GM12878 (cell line): Measurements from ENCODE around the gene SMOC1. TPM values are rescaled to one million over a fixed set of nuclear protein-coding genes. Genes with fewer than 3 reads are reported as not detected.

Experiments
- ATAC-seq: fragments of 200-7000 bp; cut with Tn5 transposase; 3 replicates; pipeline ENCODE4 v1.9.1; 2020; ENCODE audit warnings: mild to moderate bottlenecking, moderate library complexity
- BruUV-seq: library from RNA; stranded (reverse); fragments of 400-500 nt; replicated peaks from 2 replicates; lab custom pipeline; 2021; lab: Mats Ljungman, UMichigan
- CTCF ChIA-PET: fragments of 300-600 bp; sonication (Branson Sonifier 250); formaldehyde crosslinking; extraction: SDS; loops from one replicate; lab custom pipeline; 2021; ENCODE audit warnings: inconsistent platforms; lab: Yijun Ruan, JAX
- POLR2A ChIA-PET: fragments of 350-600 bp; formaldehyde crosslinking; extraction: SDS; loops from one replicate; lab custom pipeline; 2021; ENCODE audit warnings: inconsistent platforms; lab: Charles Lee
- RAD21 ChIA-PET: fragments of 300-600 bp; sonication (Branson Sonifier 250); formaldehyde crosslinking; loops from one replicate; lab custom pipeline; 2023; ENCODE audit warnings: antibody characterized with exemption; ENCODE audit not compliant: unreplicated experiment; lab: Charles Lee
- SMC1A ChIA-PET: fragments of 300-600 bp; sonication (Branson Sonifier 250); formaldehyde crosslinking; loops from one replicate; lab custom pipeline; 2023; ENCODE audit not compliant: unreplicated experiment, uncharacterized antibody; lab: Charles Lee
- DNase-seq: peaks from one replicate; pipeline ENCODE4 v3.0.0-alpha.2; 2011; ENCODE audit warnings: low read depth, low spot score
- FAIRE-seq: peaks from 3 replicates; lab custom pipeline; 2011; peaks lifted over from hg19 to GRCh38; lab: Jason Lieb, UNC
- H2AFZ ChIP-seq: 2 replicates; pipeline ENCODE4 v1.6.0; 2011; ENCODE audit warnings: low read depth, low read length, control low read depth; ENCODE audit not compliant: control insufficient read depth
- H3K27ac ChIP-seq: 2 replicates; pipeline ENCODE4 v1.5.1; 2011; ENCODE audit warnings: control low read depth; ENCODE audit not compliant: control insufficient read depth, insufficient read depth
- H3K27me3 ChIP-seq, 2 experiments: replicated peaks in 1 of 2; 2 replicates each; pipeline versions ENCODE4 v1.6.0 to v1.6.1; 2011; ENCODE audit warnings: low read length in 1 of 2; ENCODE audit not compliant: control insufficient read depth in 2 of 2, insufficient read depth in 2 of 2
- H3K36me3 ChIP-seq, 2 experiments: 2 replicates each; pipeline ENCODE4 v1.5.1; 2011; ENCODE audit warnings: low read length in 1 of 2; ENCODE audit not compliant: control insufficient read depth in 2 of 2, insufficient read depth in 2 of 2
- H3K4me1 ChIP-seq: 2 replicates; pipeline ENCODE4 v1.6.1; 2011; ENCODE audit warnings: mild to moderate bottlenecking, low read length, moderate library complexity, mixed read lengths; ENCODE audit not compliant: control insufficient read depth, insufficient read depth
- H3K4me2 ChIP-seq: 2 replicates; pipeline ENCODE4 v1.6.0; 2011; ENCODE audit warnings: control low read depth; ENCODE audit not compliant: control insufficient read depth, insufficient read depth
- H3K4me3 ChIP-seq: fragments of 200-600 bp; sonication (generic); 2 replicates; pipeline ENCODE4 v1.5.1; 2016
- H3K79me2 ChIP-seq: 2 replicates; pipeline ENCODE4 v1.6.0; 2011; ENCODE audit warnings: low read length; ENCODE audit not compliant: control insufficient read depth, insufficient read depth
- H3K9ac ChIP-seq: 2 replicates; pipeline ENCODE4 v1.8.0; 2011; ENCODE audit warnings: low read length, control low read depth, mixed read lengths; ENCODE audit not compliant: control insufficient read depth, insufficient read depth
- H3K9me3 ChIP-seq: replicated peaks from 3 replicates; pipeline ENCODE4 v1.5.1; 2011; ENCODE audit warnings: mild to moderate bottlenecking, low read length; ENCODE audit not compliant: control insufficient read depth, insufficient read depth
- H4K20me1 ChIP-seq: 2 replicates; pipeline ENCODE4 v1.6.0; 2011; ENCODE audit not compliant: control insufficient read depth, insufficient read depth
- CHD1 ChIP-seq: IDR thresholded peaks from 2 replicates; pipeline ENCODE4 v1.6.1; 2012; ENCODE audit warnings: low read depth, low read length, improper control_type of control experiment
- CREM ChIP-seq: IDR thresholded peaks from 2 replicates; pipeline ENCODE4 v1.6.1; 2014; ENCODE audit warnings: antibody characterized with exemption, low read depth
- ETV6 ChIP-seq, 2 experiments: fragments of 450-650 bp in 1 of 2; IDR thresholded peaks in 1 of 2; conservative IDR thresholded peaks in 1 of 2; 2 replicates each; pipeline ENCODE4 v1.6.1; 2014; ENCODE audit warnings: antibody characterized with exemption in 1 of 2, borderline replicate concordance in 1 of 2, low read depth in 1 of 2, mild to moderate bottlenecking in 1 of 2, moderate library complexity in 1 of 2
- IRF4 ChIP-seq: IDR thresholded peaks from 2 replicates; pipeline ENCODE4 v1.6.1; 2011; ENCODE audit warnings: low read depth, low read length
- MEF2B ChIP-seq: fragments of 450-650 bp; IDR thresholded peaks from 2 replicates; pipeline ENCODE4 v1.6.1; 2018; ENCODE audit warnings: mild to moderate bottlenecking, moderate library complexity; ENCODE audit not compliant: partially characterized antibody, poor library complexity, severe bottlenecking
- NBN ChIP-seq: fragments of 450-650 bp; IDR thresholded peaks from 2 replicates; pipeline ENCODE4 v1.6.1; 2016
- NFIC ChIP-seq: IDR thresholded peaks from 2 replicates; pipeline ENCODE4 v1.6.1; 2012; ENCODE audit warnings: low read depth, mild to moderate bottlenecking, inconsistent platforms, low read length, moderate library complexity
- NR2C2 ChIP-seq: IDR thresholded peaks from 2 replicates; pipeline ENCODE4 v1.6.1; 2011; ENCODE audit warnings: borderline replicate concordance, low read depth; ENCODE audit not compliant: control insufficient read depth, insufficient read length
- PML ChIP-seq: IDR thresholded peaks from 2 replicates; pipeline ENCODE4 v1.6.1; 2012; ENCODE audit warnings: low read length, inconsistent platforms
- POLR2AphosphoS5 ChIP-seq: IDR thresholded peaks from 2 replicates; pipeline ENCODE4 v1.6.1; 2011; ENCODE audit warnings: mild to moderate bottlenecking, low read length, inconsistent platforms
- RFX5 ChIP-seq: IDR thresholded peaks from 2 replicates; pipeline ENCODE4 v1.6.1; 2011; ENCODE audit warnings: low read depth, low read length, improper control_type of control experiment
- TARDBP ChIP-seq: IDR thresholded peaks from 2 replicates; pipeline ENCODE4 v1.6.1; 2016; ENCODE audit warnings: borderline replicate concordance
- TCF7 ChIP-seq: IDR thresholded peaks from 2 replicates; pipeline ENCODE4 v1.6.1; 2014; ENCODE audit warnings: antibody characterized with exemption, borderline replicate concordance
- WRNIP1 ChIP-seq: IDR thresholded peaks from 2 replicates; pipeline ENCODE4 v1.6.1; 2011; ENCODE audit warnings: low read depth, low read length, improper control_type of control experiment, borderline replicate concordance
- YY1 ChIP-seq: IDR thresholded peaks from 2 replicates; pipeline ENCODE4 v1.6.1; 2011; ENCODE audit warnings: low read depth, mild to moderate bottlenecking, low read length
- WGBS: methylation state at CpG from one replicate; pipeline ENCODE4 v1.1.6; 2016; ENCODE audit warnings: low lambda C conversion rate; ENCODE audit not compliant: insufficient replicate concordance, insufficient coverage; ENCODE audit errors: missing lambda C conversion rate; 5-methylcytosine and 5-hydroxymethylcytosine counted together
- in situ Hi-C: fragments of 300-500 bp; cut with MboI; formaldehyde crosslinking; loops from 9 replicates; pipeline ENCODE4 v1.14.3; 2018; ENCODE audit warnings: mixed read lengths
- intact Hi-C: fragments of 100-400 bp; cut with micrococcal nuclease; formaldehyde crosslinking; loops from one replicate; pipeline ENCODE4 v1.14.2; 2022; ENCODE audit not compliant: unreplicated experiment
- polyA plus RNA-seq, 11 experiments: library from polyadenylated mRNA; depleted of rRNA in 4 of 11; unstranded in 6 of 11; stranded (reverse) in 5 of 11; fragments of >200 nt; fragmentation: Nextera tagmentation in 4 of 11; fragmentation: Illumina TruSeq in 1 of 11; extraction: Ambion mirVana in 4 of 11; extraction: Trizol in 1 of 11; gene quantifications; 1 replicate in 1 of 11; 2 replicates in 10 of 11; pipeline versions ENCODE4 v1.2.1 to v1.2.3, GENCODE V29; 2011 to 2016; ENCODE audit warnings: inconsistent platforms in 2 of 11, missing spikeins in 2 of 11, low read depth in 1 of 11
- total RNA-seq, 4 experiments: library from RNA; depleted of rRNA in 3 of 4; stranded (reverse); fragments of >200 nt in 3 of 4; fragmentation: Illumina TruSeq in 1 of 4; extraction: Trizol in 1 of 4; gene quantifications; 2 replicates each; pipeline versions ENCODE4 v1.2.1 to v1.2.3, GENCODE V29; 2013 to 2021
- TF ChIP-seq, protein P1 (sequence below): fragments of 450-650 bp; IDR thresholded peaks from 2 replicates; pipeline ENCODE4 v1.6.1; 2018; ENCODE audit warnings: mild to moderate bottlenecking, low read depth, moderate library complexity; ENCODE audit not compliant: partially characterized antibody
- TF ChIP-seq, protein P2 (sequence below): fragments of 450-650 bp; formaldehyde crosslinking; IDR thresholded peaks from 2 replicates; pipeline ENCODE4 v1.4.0; 2022; ENCODE audit warnings: mild to moderate bottlenecking, moderate library complexity

SMOC1 gene
- total and polyA plus RNA-seq, 10 of the 15 experiments (the other 5 are each of a cell fraction or from before 2014, with no cell fraction given) = 0.03 to 0.26 (median 0.14) TPM; not detected in 7

DNA sequence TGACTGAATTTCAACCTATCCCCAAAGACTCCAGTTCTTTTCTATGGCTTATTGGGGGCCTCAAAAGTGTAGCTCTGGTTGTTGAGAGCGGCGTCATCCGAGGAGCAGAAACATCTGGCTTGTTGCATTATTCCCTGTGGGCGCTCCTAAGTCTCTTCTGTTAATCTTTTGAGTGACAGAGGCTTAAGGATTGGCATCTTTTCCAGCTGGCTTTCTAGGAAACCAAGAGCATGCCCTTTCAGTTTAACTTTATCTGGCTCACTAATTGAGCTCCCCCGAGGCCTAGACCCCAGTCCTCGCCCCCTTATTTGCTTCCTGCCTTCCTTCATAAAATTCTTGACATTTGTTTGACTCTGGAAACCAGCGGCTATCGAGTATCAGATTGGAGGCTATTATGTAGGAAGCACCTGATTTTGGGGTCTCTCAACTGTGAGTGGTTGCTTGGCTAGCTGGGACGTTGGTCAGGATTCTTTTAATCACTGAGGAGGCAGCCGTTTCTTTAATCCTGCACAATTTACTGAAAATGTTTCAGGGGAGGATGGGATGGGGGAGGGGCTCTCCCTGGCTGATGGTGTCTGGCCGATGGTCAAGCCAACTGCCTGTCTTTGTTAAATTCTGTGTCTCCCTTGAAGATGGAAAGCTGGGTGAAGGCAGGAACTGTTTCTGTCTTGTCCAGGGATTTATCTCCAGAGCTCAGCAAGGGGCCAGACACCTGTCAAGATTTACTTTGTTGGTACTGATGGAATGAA is 3.1 kb downstream of the SMOC1 start:
- TF ChIP-seq RFX5 (no peak), WRNIP1 (no peak), ETV6 (conservative IDR thresholded peaks at IDR 0.05 in 1 of 2, IDR thresholded peaks at IDR 0.05 in 1 of 2; ENCODE audit: borderline replicate concordance in 1 of 2, low read depth in 1 of 2) (no peak), NBN (no peak), TARDBP (no peak), PML (no peak), NR2C2 (no peak), IRF4 (no peak), MEF2B (no peak), CREM (no peak), YY1 (no peak), CHD1 (no peak), NFIC (no peak), TCF7 (no peak), POLR2AphosphoS5 (no peak)
- TF ChIP-seq, protein P1, sequence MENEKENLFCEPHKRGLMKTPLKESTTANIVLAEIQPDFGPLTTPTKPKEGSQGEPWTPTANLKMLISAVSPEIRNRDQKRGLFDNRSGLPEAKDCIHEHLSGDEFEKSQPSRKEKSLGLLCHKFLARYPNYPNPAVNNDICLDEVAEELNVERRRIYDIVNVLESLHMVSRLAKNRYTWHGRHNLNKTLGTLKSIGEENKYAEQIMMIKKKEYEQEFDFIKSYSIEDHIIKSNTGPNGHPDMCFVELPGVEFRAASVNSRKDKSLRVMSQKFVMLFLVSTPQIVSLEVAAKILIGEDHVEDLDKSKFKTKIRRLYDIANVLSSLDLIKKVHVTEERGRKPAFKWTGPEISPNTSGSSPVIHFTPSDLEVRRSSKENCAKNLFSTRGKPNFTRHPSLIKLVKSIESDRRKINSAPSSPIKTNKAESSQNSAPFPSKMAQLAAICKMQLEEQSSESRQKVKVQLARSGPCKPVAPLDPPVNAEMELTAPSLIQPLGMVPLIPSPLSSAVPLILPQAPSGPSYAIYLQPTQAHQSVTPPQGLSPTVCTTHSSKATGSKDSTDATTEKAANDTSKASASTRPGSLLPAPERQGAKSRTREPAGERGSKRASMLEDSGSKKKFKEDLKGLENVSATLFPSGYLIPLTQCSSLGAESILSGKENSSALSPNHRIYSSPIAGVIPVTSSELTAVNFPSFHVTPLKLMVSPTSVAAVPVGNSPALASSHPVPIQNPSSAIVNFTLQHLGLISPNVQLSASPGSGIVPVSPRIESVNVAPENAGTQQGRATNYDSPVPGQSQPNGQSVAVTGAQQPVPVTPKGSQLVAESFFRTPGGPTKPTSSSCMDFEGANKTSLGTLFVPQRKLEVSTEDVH = no peak
- TF ChIP-seq, protein P2, sequence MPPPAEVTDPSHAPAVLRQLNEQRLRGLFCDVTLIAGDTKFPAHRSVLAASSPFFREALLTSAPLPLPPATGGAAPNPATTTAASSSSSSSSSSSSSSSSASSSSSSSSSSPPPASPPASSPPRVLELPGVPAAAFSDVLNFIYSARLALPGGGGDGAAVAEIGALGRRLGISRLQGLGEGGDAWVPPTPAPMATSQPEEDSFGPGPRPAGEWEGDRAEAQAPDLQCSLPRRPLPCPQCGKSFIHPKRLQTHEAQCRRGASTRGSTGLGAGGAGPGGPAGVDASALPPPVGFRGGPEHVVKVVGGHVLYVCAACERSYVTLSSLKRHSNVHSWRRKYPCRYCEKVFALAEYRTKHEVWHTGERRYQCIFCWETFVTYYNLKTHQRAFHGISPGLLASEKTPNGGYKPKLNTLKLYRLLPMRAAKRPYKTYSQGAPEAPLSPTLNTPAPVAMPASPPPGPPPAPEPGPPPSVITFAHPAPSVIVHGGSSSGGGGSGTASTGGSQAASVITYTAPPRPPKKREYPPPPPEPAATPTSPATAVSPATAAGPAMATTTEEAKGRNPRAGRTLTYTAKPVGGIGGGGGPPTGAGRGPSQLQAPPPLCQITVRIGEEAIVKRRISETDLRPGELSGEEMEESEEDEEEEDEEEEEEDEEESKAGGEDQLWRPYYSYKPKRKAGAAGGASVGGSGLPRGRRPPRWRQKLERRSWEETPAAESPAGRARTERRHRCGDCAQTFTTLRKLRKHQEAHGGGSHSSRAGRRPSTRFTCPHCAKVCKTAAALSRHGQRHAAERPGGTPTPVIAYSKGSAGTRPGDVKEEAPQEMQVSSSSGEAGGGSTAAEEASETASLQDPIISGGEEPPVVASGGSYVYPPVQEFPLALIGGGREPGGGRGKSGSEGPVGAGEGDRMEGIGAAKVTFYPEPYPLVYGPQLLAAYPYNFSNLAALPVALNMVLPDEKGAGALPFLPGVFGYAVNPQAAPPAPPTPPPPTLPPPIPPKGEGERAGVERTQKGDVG (CRISPR knock-in tag) = no peak
- TF ChIP-seq, all 136 proteins: peak for 0
- BruUV-seq = no TSS peak
- no peak for FAIRE-seq
- POLR2A ChIA-PET = no interaction called here
- no peak for DNase-seq
- H3K27me3 ChIP-seq = peaks cover 8 to 10% of the 10 kb centered on the region in 2 experiments
- no peak overlapping the region for H2AFZ ChIP-seq
- ATAC-seq = no peak
- WGBS = 33% methylated on average over 11 of the region's 11 CpGs
- H3K27ac ChIP-seq = no peak overlapping the region
- intact Hi-C loops (no loop called here), in situ Hi-C loops (no loop called here)
- H3K4me1 ChIP-seq = no peaks in the 10 kb centered on the region
- no peaks in the 10 kb centered on the region for H3K36me3 ChIP-seq
- CTCF ChIA-PET = interaction anchor here (3.1 kb wide), 1 partner anchor 146 kb away, joined by 14 read pairs; no protein-coding TSS in a partner anchor
- H3K79me2 ChIP-seq = no peaks in the 10 kb centered on the region
- H4K20me1 ChIP-seq = no peaks in the 10 kb centered on the region
- SMC1A ChIA-PET = interaction anchor here (1.3 kb wide), 1 partner anchor 28 kb away, joined by 3 read pairs; no protein-coding TSS in a partner anchor
- H3K4me2 ChIP-seq = no peak overlapping the region
- H3K9ac ChIP-seq = no peak overlapping the region
- RAD21 ChIA-PET = interaction anchor here (1.6 kb wide), 1 partner anchor 146 kb away, joined by 4 read pairs; no protein-coding TSS in a partner anchor
- H3K9me3 ChIP-seq = no peaks in the 10 kb centered on the region
- no peak overlapping the region for H3K4me3 ChIP-seq
